ENCODE data around the gene ACAD9. TPM values are rescaled to one million over a fixed set of nuclear protein-coding genes. Genes with fewer than 3 reads are reported as not detected.
"Not testable (repeated sequence)": the region's sequence is repeated elsewhere in the genome, so short reads cannot be mapped to it uniquely, and the experiment has no call there.

ACAD9 gene
- total RNA-seq, 1 experiment from 2014 or later: 43.1 TPM

- Mint-ChIP-seq H3K27me3 (ENCODE audit: insufficient read depth, unreplicated experiment) (no peaks in the 10 kb centered on the region), H3K27ac (ENCODE audit: low read depth, unreplicated experiment) (no peak overlapping the region), H3K9me3 (ENCODE audit: unreplicated experiment) (peaks cover 15% of the 10 kb centered on the region), H3K36me3 (ENCODE audit: insufficient read depth, unreplicated experiment) (peaks cover 19% of the 10 kb centered on the region), H3K4me1 (ENCODE audit: insufficient read depth, unreplicated experiment) (no peaks in the 10 kb centered on the region), H3K4me3 (ENCODE audit: unreplicated experiment) (no peak overlapping the region)
- intact Hi-C loops (cut with micrococcal nuclease): no loop called here
- ChIA-PET POLR2A (interaction anchor here (1.0 to 1.1 kb wide), 2 partner anchors 25 to 44 kb away, joined by 4 to 5 read pairs; partner anchors contain the start of gene ACAD9), CTCF (no interaction called here)
- TF ChIP-seq CTCF (IDR thresholded peaks at IDR 0.05; ENCODE audit: unreplicated experiment): no peak
- DNase-seq (ENCODE audit: unreplicated experiment): no peak
- no TSS peak for BruUV-seq (replicated peaks)
These were observed 44.2 kb downstream of the ACAD9 start for GRCh38 chr3:128923576-128923975.

- intact Hi-C loops (cut with micrococcal nuclease): not testable (repeated sequence)
- peaks cover 18% of the 10 kb centered on the region for H3K36me3 Mint-ChIP-seq (ENCODE audit: insufficient read depth, unreplicated experiment)
These were observed 44.6 kb downstream of the ACAD9 start for GRCh38 chr3:128923986-128924385.

GRCh38 chr3:128929364-128929763 lies 49.9 kb downstream of the ACAD9 start:
- Mint-ChIP-seq H3K4me1 (ENCODE audit: insufficient read depth, unreplicated experiment) (no peaks in the 10 kb centered on the region), H3K27ac (ENCODE audit: low read depth, unreplicated experiment) (no peak overlapping the region), H3K36me3 (ENCODE audit: insufficient read depth, unreplicated experiment) (peaks cover 6% of the 10 kb centered on the region), H3K9me3 (ENCODE audit: unreplicated experiment) (peaks cover 9% of the 10 kb centered on the region), H3K4me3 (ENCODE audit: unreplicated experiment) (no peak overlapping the region), H3K27me3 (ENCODE audit: insufficient read depth, unreplicated experiment) (peaks cover 23% of the 10 kb centered on the region)
- CTCF ChIA-PET: no interaction called here
- DNase-seq (ENCODE audit: unreplicated experiment): no peak
- BruUV-seq (replicated peaks): no TSS peak
- TF ChIP-seq CTCF (IDR thresholded peaks at IDR 0.05; ENCODE audit: unreplicated experiment): no peak
- intact Hi-C loops (cut with micrococcal nuclease): no loop called here
- POLR2A ChIA-PET: no interaction called here

More at GRCh38 chr3:128923986-128924385, 44.6 kb downstream of the ACAD9 start:
- H3K27ac Mint-ChIP-seq (ENCODE audit: low read depth, unreplicated experiment); CTCF ChIA-PET; H3K4me3 Mint-ChIP-seq (ENCODE audit: unreplicated experiment); H3K27me3 Mint-ChIP-seq (ENCODE audit: insufficient read depth, unreplicated experiment); DNase-seq (ENCODE audit: unreplicated experiment); BruUV-seq (replicated peaks); H3K4me1 Mint-ChIP-seq (ENCODE audit: insufficient read depth, unreplicated experiment): not testable (repeated sequence)
- peaks cover 15% of the 10 kb centered on the region for H3K9me3 Mint-ChIP-seq (ENCODE audit: unreplicated experiment)
- POLR2A ChIA-PET: interaction anchor here (1.1 kb wide), 1 partner anchor 26 kb away, joined by 4 read pairs; no protein-coding TSS in a partner anchor

- POLR2A ChIA-PET: interaction anchor here (0.6 to 2.1 kb wide), 4 partner anchors 9 to 40 kb away, joined by 3 to 6 read pairs (median 4); no protein-coding TSS in a partner anchor
- intact Hi-C loops (cut with micrococcal nuclease): no loop called here
- no peak for DNase-seq (ENCODE audit: unreplicated experiment)
- Mint-ChIP-seq H3K27me3 (ENCODE audit: insufficient read depth, unreplicated experiment) (peaks cover 23% of the 10 kb centered on the region), H3K36me3 (ENCODE audit: insufficient read depth, unreplicated experiment) (no peaks in the 10 kb centered on the region), H3K4me1 (ENCODE audit: insufficient read depth, unreplicated experiment) (no peaks in the 10 kb centered on the region), H3K9me3 (ENCODE audit: unreplicated experiment) (no peaks in the 10 kb centered on the region), H3K27ac (ENCODE audit: low read depth, unreplicated experiment) (no peak overlapping the region), H3K4me3 (ENCODE audit: unreplicated experiment) (no peak overlapping the region)
- no TSS peak for BruUV-seq (replicated peaks)
- TF ChIP-seq CTCF (IDR thresholded peaks at IDR 0.05; ENCODE audit: unreplicated experiment): no peak
- CTCF ChIA-PET: interaction anchor here (0.6 kb wide), 1 partner anchor 39 kb away, joined by 5 read pairs; no protein-coding TSS in a partner anchor
These were observed 51.6 kb downstream of the ACAD9 start for GRCh38 chr3:128931046-128931445.
